NCI-H345 treated with DMSO at 0.1 percent for 48 hours (cell line): ENCODE data around the gene DMXL2.
"Not testable (repeated sequence)": the region's sequence is repeated elsewhere in the genome, so short reads cannot be mapped to it uniquely, and the experiment has no call there.

Experiments used
- DNase-seq: peaks from one replicate; lab custom pipeline; 2025; ENCODE audit not compliant: unreplicated experiment; lab: John Stamatoyannopoulos, UW

Gene DMXL2

GRCh38 chr15:51621936-51622603 is 501 bp downstream of the DMXL2 start:
- DNase-seq, result no peak

- no peak for DNase-seq
These were observed 1.3 kb downstream of the DMXL2 start for GRCh38 chr15:51621155-51621765.

- DNase-seq, result no peak
These were observed 1.9 kb downstream of the DMXL2 start for GRCh38 chr15:51620641-51621040.

GRCh38 chr15:51620122-51620521 is 2.4 kb downstream of the DMXL2 start:
- no peak for DNase-seq

- no peak for DNase-seq
These were observed 3.1 kb downstream of the DMXL2 start for GRCh38 chr15:51619331-51620035.

GRCh38 chr15:51617886-51618285 is 4.7 kb downstream of the DMXL2 start:
- DNase-seq, result no peak

DNA sequence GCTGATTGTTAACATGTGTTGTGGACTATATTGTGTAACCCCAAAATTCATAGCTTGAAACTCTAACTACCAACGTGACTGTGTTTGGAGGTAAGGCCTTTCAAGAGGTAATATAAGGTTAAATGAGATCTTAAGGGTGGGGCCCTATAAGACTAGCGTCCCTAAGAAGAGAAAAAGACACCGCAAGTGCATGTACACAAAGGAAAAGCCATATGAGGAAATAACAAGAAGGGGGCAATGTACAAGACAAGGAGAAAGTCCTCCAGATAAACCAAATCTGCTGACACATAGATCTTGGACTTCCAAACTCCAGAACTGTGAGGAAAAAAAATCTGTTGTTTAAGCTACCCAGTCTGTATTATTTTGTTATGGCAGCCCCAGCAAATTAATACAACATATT is 8.6 kb downstream of the DMXL2 start:
- no peak for DNase-seq

DNA sequence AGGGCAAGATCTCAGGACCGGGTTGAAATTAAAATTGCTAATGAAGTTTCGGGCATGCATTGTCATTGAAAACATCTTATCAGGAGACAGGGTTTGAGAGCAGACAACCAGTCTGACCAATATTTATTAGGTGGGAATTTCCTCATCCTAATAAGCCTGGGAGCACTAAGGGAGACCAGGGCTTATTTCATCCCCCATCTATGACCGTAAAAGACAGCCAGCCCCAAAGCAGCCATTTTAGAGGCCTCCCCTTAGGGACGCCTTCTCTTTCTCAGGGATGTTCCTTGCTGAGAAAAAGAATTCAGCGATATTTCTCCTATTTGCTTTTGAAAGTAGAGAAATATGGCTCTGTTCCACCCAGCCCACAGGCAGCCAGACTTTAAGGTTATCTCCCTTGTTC is 9.9 kb downstream of the DMXL2 start:
- DNase-seq, result not testable (repeated sequence)

GRCh38 chr15:51603462-51603948 is 19.1 kb downstream of the DMXL2 start:
- DNase-seq, result not testable (repeated sequence)

GRCh38 chr15:51603002-51603401 is 19.6 kb downstream of the DMXL2 start:
- no peak for DNase-seq

DNA sequence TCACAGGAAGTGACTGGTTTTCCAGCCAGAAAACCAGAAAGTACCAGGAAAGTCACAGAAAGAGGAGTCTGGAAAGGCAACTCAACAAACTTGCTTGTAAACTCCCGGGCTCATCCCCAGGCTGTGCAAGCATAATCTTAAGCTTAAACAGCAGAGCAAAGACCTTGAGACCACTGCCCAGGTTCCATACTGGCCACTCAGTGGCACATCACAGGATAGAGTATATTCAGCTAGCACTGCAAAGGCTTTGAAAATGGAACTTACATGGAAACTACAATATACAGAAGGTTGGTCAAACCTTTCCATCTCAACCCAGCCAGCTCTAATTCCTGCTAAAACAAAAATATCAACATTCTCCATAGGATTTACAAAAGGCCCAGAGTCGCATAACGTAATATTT is 20.1 kb downstream of the DMXL2 start:
- DNase-seq, result no peak

- DNase-seq, result no peak
These were observed 20.8 kb downstream of the DMXL2 start for GRCh38 chr15:51601801-51602200.

DNA sequence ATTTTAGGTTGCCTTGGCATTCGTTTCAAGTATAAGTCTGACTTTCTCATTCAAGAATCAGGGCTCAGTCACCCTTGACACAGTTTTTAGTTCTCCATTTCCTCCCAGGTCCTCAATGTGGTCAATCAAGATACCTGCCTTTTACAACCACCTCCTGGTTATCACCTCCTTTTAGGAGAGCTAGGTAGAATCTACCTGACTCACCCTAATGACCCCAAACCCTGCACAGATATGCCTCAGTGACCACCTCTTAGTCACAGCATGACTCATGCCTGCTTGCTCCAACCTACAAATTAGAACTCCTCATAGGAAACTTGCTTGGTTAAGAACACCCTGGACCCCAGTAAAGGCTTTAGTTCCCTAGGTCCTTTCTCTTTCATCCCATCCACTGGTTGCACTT is 22.5 kb downstream of the DMXL2 start:
- DNase-seq, result no peak

GRCh38 chr15:51589881-51590568 is 32.5 kb downstream of the DMXL2 start:
- DNase-seq, result no peak

GRCh38 chr15:51588966-51589365 is 33.6 kb downstream of the DMXL2 start:
- no peak for DNase-seq

DNA sequence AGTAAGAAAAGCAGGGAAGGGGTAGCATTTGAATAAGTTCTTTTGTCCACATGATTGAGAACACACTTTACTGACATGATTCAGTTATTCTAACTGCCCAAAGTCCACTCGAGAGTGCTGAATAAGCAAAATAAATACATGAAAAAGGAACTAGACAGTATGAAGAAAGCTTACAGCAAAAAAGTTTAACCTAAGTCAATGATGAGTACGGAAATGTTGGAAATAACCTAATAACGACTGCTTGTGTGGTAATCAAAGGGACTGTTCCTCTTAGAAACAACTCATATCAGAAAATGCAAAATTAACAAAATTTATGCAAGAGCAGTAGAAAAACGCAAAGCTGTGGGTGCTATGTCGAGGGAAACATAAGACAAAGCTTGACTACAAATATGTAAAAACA is 36.6 kb downstream of the DMXL2 start:
- DNase-seq, result no peak

GRCh38 chr15:51580982-51581381 is 41.6 kb downstream of the DMXL2 start:
- DNase-seq, result no peak

GRCh38 chr15:51580385-51580784 is 42.2 kb downstream of the DMXL2 start:
- no peak for DNase-seq

DNA sequence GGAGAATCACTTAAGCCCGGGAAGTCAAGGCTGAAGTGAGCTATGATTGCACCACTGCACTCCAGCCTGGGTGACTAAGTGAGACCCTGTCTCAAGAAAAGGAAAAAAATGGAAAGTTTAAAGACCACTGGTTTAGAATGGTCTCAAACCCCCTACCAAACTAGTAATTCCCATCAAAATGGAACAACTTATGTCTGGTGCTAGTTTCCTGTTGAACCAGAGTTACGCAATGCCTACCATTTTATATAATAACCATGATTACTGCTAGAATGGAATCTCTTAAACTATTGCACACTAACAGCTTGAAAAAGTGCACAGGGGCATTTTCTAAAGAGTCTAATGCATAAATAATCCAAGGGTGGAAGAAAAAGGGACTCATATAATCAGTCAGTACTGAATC is 43.6 kb downstream of the DMXL2 start:
- no peak for DNase-seq

DNA sequence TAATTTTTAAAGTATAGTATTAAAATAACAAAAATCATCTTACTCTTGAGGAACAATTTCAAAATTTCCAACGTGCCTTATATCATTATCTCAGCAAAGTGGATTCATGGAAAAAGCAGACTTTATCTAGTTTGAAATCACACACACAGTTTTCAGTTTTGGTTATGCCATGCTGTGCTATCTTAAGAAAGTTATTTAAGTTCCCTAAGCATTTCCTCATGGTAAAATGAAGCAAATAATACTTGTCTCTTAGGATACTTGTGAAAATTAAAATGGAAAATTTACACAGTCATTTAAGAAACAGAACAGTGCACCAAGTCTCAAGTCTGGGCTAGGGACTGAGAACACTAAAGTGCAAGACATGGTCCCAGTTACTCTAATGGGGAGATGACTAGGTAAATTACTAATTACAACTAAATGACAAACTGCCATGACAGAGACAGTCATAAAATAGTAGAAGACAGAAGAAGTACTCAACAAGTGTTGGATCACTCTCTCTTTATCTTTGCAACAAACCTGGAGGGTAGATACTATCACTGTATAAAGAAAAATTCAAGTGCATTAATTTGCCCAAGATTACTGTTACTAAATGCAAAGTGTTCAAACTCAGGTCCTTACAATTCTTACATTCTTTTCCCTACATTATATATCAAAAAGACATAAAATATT is 44.8 kb downstream of the DMXL2 start:
- no peak for DNase-seq

DNA sequence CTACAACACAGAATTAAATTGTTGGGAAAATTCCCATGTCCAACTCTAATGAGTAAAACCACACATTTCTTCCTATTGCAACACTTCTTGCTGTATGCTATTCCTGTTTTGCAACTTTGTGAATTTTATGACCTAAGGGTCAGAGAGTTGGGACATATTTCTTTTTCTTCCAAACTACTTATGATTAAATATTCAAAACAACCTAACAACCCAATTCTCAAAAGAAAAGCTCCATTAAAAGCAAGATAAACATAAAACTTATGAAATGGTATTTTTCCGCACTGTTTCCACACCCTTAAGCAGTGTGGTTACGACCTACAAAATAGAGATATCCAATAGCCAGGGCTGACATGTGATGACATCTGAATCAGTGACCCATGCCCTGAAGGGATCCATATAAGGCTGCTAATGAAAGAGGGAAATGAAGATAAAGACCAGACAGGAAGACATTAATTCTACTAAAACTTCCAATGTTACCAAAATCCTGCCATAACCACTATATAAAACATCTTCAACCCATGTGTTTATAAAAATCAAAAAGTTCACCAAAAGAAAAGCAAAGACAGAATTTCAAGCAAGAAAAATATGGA is 45.6 kb downstream of the DMXL2 start:
- no peak for DNase-seq
